GM10248 (cell line): ENCODE results near the gene SORCS3.

Source experiments
- CTCF ChIA-PET: fragments of 300-600 bp; sonication (Branson Sonifier 250); formaldehyde crosslinking; extraction: SDS; loops from one replicate; lab custom pipeline; 2021; ENCODE audit warnings: antibody characterized with exemption; lab: Yijun Ruan, JAX
- POLR2A ChIA-PET: fragments of 350-650 bp; sonication (Branson Sonifier 250); formaldehyde crosslinking; extraction: SDS; loops from one replicate; lab custom pipeline; 2020; ENCODE audit warnings: antibody characterized with exemption; lab: Yijun Ruan, JAX
- DNase-seq: peaks from one replicate; pipeline ENCODE4 v3.0.0; 2012; ENCODE audit errors: extremely low spot score
- CTCF ChIP-seq: IDR thresholded peaks from 2 replicates; pipeline ENCODE4 v1.5.1; 2012; ENCODE audit warnings: mild to moderate bottlenecking, low read depth; ENCODE audit errors: extremely low read depth, missing control alignments, control extremely low read depth

Gene SORCS3

GRCh38 chr10:105195831-105196230 is 554.7 kb downstream of the SORCS3 start:
- no peak for TF ChIP-seq CTCF
- POLR2A ChIA-PET: no interaction called here
- CTCF ChIA-PET: no interaction called here
- DNase-seq: no peak

- ChIA-PET CTCF (no interaction called here), POLR2A (no interaction called here)
- no peak for DNase-seq
- TF ChIP-seq CTCF: no peak
Observed at GRCh38 chr10:105197598-105198364, 556.7 kb downstream of the SORCS3 start.

- CTCF ChIA-PET: interaction anchor here (1.6 kb wide), 1 partner anchor 25 kb away, joined by 3 read pairs; no protein-coding TSS in a partner anchor
- DNase-seq: no peak
- no peak for TF ChIP-seq CTCF
- POLR2A ChIA-PET: no interaction called here
Observed at GRCh38 chr10:105206616-105207015, 565.5 kb downstream of the SORCS3 start.

GRCh38 chr10:105207476-105207995 is 566.4 kb downstream of the SORCS3 start:
- DNase-seq: no peak
- TF ChIP-seq CTCF: no peak
- ChIA-PET POLR2A (no interaction called here), CTCF (interaction anchor here (1.6 kb wide), 1 partner anchor 26 kb away, joined by 3 read pairs; no protein-coding TSS in a partner anchor)

- no peak for DNase-seq
- TF ChIP-seq CTCF: no peak
- ChIA-PET POLR2A (no interaction called here), CTCF (no interaction called here)
Observed at GRCh38 chr10:105210546-105210945, 569.5 kb downstream of the SORCS3 start.

- CTCF ChIA-PET: no interaction called here
- no peak for DNase-seq
- TF ChIP-seq CTCF: no peak
- POLR2A ChIA-PET: no interaction called here
Observed at GRCh38 chr10:105237685-105238084, 596.6 kb downstream of the SORCS3 start.
